ENCODE measurements around the gene LIG1. TPM values are rescaled to one million over a fixed set of nuclear protein-coding genes. Genes with fewer than 3 reads are reported as not detected.
A peak's percentile ranks its signal among the peaks of the same experiment; 100 is the strongest.

The LIG1 gene
- total and polyA plus RNA-seq, 12 donors: 1.8 to 9.9 (median 4.0) TPM

- ATAC-seq: peak; percentile 32 to 79 (median 58)
- H3K4me3 ChIP-seq: no peak overlapping the region
- WGBS, 2 donors: 31 to 33% methylated on average over 13 of the region's 13 CpGs
- H3K27me3 ChIP-seq: no peaks in the 10 kb centered on the region
- no peak for TF ChIP-seq CTCF (IDR thresholded peaks at IDR 0.05)
- no peak for DNase-seq
- H3K4me1 ChIP-seq: peaks cover 0 to 16% (median 12%) of the 10 kb centered on the region in 9 donors
- intact Hi-C loops (cut with DNase I): no loop called here
- no peaks in the 10 kb centered on the region for H3K9me3 ChIP-seq
- H3K36me3 ChIP-seq: peaks cover 0 to 3% (median 0%) of the 10 kb centered on the region in 9 donors
- H3K27ac ChIP-seq: peak overlapping the region in 1 of 10 donors; percentile 31
These were observed 27.0 kb upstream of the LIG1 start for GRCh38 chr19:48196933-48197665.

GRCh38 chr19:48196321-48196763 lies 26.2 kb upstream of the LIG1 start:
- intact Hi-C loops (cut with DNase I): no loop called here
- ATAC-seq: peak in 7 of 8 donors; percentile 7 to 32 (median 25)
- H3K9me3 ChIP-seq: no peaks in the 10 kb centered on the region
- H3K36me3 ChIP-seq: peaks cover 0 to 3% (median 0%) of the 10 kb centered on the region in 9 donors
- H3K4me3 ChIP-seq: no peak overlapping the region
- peak overlapping the region in 1 of 10 donors; percentile 31 for H3K27ac ChIP-seq
- DNase-seq: no peak
- peaks cover 0 to 16% (median 12%) of the 10 kb centered on the region in 9 donors for H3K4me1 ChIP-seq
- no peaks in the 10 kb centered on the region for H3K27me3 ChIP-seq
- 58 to 63% methylated on average over 23 of the region's 23 CpGs for WGBS, 2 donors
- TF ChIP-seq CTCF (IDR thresholded peaks at IDR 0.05): no peak

GRCh38 chr19:48194844-48195830 lies 25.0 kb upstream of the LIG1 start:
- ATAC-seq: no peak
- no peak for TF ChIP-seq CTCF (IDR thresholded peaks at IDR 0.05)
- no peaks in the 10 kb centered on the region for H3K27me3 ChIP-seq
- no peak for DNase-seq
- peaks cover 0 to 7% (median 0%) of the 10 kb centered on the region in 9 donors for H3K36me3 ChIP-seq
- no peaks in the 10 kb centered on the region for H3K9me3 ChIP-seq
- WGBS, 2 donors: 75 to 76% methylated on average over 88 to 95 of the region's 95 CpGs
- H3K4me3 ChIP-seq: no peak overlapping the region
- intact Hi-C loops (cut with DNase I): no loop called here
- no peak overlapping the region for H3K27ac ChIP-seq
- peaks cover 0 to 16% (median 12%) of the 10 kb centered on the region in 9 donors for H3K4me1 ChIP-seq
